ENCODE results near the gene ST6GALNAC4. TPM values are rescaled to one million over a fixed set of nuclear protein-coding genes. Genes with fewer than 3 reads are reported as not detected.

The ST6GALNAC4 gene
- 28.8 TPM for total RNA-seq

GRCh38 chr9:127916720-127917581 is at the start of gene ST6GALNAC4:
TSS of gene ST6GALNAC4 (minus strand) at chr9:127917041. CDS start at chr9:127916419, 622 bp downstream.

GRCh38 chr9:127937388-127938297 is 20.8 kb upstream of the ST6GALNAC4 start, which contains the start of gene DPM2:
TSS of gene DPM2 (minus strand) at chr9:127937854. CDS start at chr9:127937820, 34 bp downstream.

GRCh38 chr9:127930231-127931091 is 13.6 kb upstream of the ST6GALNAC4 start, which contains the start of gene PIP5KL1:
TSS of gene PIP5KL1 (minus strand) at chr9:127930777. CDS start at chr9:127930752, 25 bp downstream.

DNA sequence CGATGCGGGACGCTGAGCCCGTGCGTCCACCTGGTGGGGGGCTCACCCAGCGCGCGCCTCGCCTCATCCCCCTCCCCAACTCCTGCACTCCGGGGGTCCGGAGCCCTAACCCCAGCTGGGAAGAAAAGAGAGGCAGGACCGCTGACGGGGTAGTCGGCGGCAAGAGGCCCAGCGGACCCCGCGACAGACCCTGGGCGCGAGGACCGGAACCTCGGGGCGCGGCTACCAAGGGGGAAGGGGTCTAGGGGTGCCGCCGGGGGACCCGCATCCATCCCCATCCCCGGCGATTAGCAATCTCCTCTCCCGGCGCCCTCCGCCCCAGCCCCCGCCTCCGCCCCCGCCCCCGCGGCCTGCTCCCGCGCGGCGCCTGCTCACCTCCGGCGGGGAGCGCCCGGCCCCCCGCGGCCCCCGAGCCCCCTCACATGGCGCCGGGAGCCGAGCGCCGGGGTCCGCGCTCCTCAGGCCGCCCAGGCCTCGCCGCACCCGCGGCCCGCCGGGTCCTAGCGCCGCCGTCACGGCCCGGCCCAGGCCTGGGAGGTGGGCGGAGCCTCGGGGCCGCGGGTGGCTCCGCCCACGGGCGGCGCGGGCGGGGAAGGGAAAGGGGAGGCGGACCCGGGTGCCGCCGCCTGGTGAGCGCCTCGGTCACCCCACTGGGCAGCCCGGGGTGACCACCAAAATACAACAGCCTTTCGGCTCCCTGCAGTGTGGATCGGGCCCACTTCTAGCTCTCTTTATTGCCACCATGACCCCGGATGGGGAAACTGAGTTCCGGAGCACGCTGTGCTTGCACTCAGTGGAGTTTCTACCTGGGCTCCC is 17.5 kb downstream of the ST6GALNAC4 start, which contains the start of gene ST6GALNAC6:
ST6GALNAC6 (minus strand) TSS at position 476 of the 816 bp plus-strand sequence. CDS start 1,622 bp downstream, outside the sequence.

GRCh38 chr9:127877566-127877998 is 39.3 kb downstream of the ST6GALNAC4 start, which contains the start of gene AK1:
TSS of gene AK1 (minus strand) at chr9:127877675. CDS start at chr9:127874617, 3,058 bp downstream.

Small RNA genes within 50 kb of the gene (small RNA-seq; reads per million reads assigned to genes)
- not detected for gene MIR4672 (ENCODE audit: low replicate concordance)

Other genes starting within 250 kb of the ST6GALNAC4 start
- 1.5 TPM for gene CFAP157, start 210.1 kb downstream of the ST6GALNAC4 start, total RNA-seq
- 16.2 TPM for gene PTRH1, start 201.4 kb downstream of the ST6GALNAC4 start, total RNA-seq
- 0.18 TPM for gene TTC16, start 201.0 kb downstream of the ST6GALNAC4 start, total RNA-seq
- 16.5 TPM for gene TOR2A, start 181.7 kb downstream of the ST6GALNAC4 start, total RNA-seq
- gene SH2D3C, start 138.4 kb downstream of the ST6GALNAC4 start, total RNA-seq, result 22.4 TPM
- 50.9 TPM for gene CDK9, start 131.0 kb downstream of the ST6GALNAC4 start, total RNA-seq
- 58.9 TPM for gene FPGS, start 114.2 kb downstream of the ST6GALNAC4 start, total RNA-seq
- 76.0 TPM for gene ENG, start 62.4 kb downstream of the ST6GALNAC4 start, total RNA-seq
- 79.2 TPM for gene AK1, start 39.4 kb downstream of the ST6GALNAC4 start, total RNA-seq
- gene ST6GALNAC6, start 17.4 kb downstream of the ST6GALNAC4 start, total RNA-seq, result 31.2 TPM
- 2.3 TPM for gene PIP5KL1, start 13.7 kb upstream of the ST6GALNAC4 start, total RNA-seq
- gene DPM2, start 20.8 kb upstream of the ST6GALNAC4 start, total RNA-seq, result 15.9 TPM
- gene EEIG1, start 63.9 kb upstream of the ST6GALNAC4 start, total RNA-seq, result 14.0 TPM
- 13.6 TPM for gene NAIF1, start 150.3 kb upstream of the ST6GALNAC4 start, total RNA-seq
- gene SLC25A25, start 151.2 kb upstream of the ST6GALNAC4 start, total RNA-seq, result 32.7 TPM
- 68.0 TPM for gene PTGES2, start 210.7 kb upstream of the ST6GALNAC4 start, total RNA-seq
- gene LCN2, start 232.4 kb upstream of the ST6GALNAC4 start, total RNA-seq, result 7.1 TPM
- gene BBLN, start 243.2 kb upstream of the ST6GALNAC4 start, total RNA-seq, result 46.3 TPM